Measurements from ENCODE around the gene FBXO4.

Gene FBXO4

DNA sequence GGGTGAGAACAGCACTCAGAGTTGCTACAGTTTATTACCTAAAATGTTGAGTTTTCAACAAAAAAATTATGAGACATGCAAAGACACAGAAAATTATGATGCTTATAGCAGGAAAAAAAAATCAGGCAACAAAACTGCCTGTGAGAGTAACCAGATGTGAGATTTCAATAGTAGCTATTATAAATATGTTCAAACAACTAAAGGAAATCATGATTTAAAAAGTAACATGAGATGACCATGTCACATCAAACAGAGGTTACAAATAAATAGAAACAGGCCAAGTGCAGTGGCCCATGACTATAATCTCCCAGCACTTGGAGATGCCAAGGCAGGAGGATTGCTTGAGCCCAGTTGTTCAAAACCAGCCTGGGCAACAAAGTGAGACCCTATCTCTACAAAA is 33.0 kb upstream of the FBXO4 start:
- Histone ChIP-seq H3K27me3 (ENCODE audit: insufficient read depth, low read length) (peaks cover 28% of the 10 kb centered on the region), H3K36me3 (ENCODE audit: insufficient read depth, low read length) (no peaks in the 10 kb centered on the region), H3K4me3 (ENCODE audit: low read depth, low read length) (no peak overlapping the region), H2AFZ (ENCODE audit: low read length, unreplicated experiment) (no peak overlapping the region), H3K79me2 (ENCODE audit: control insufficient read depth, insufficient read depth, low read length, unreplicated experiment) (no peaks in the 10 kb centered on the region), H3K27ac (ENCODE audit: low read depth, low read length) (no peak overlapping the region), H3K4me1 (ENCODE audit: control insufficient read depth, insufficient read depth, low read length, unreplicated experiment) (no peaks in the 10 kb centered on the region)

DNA sequence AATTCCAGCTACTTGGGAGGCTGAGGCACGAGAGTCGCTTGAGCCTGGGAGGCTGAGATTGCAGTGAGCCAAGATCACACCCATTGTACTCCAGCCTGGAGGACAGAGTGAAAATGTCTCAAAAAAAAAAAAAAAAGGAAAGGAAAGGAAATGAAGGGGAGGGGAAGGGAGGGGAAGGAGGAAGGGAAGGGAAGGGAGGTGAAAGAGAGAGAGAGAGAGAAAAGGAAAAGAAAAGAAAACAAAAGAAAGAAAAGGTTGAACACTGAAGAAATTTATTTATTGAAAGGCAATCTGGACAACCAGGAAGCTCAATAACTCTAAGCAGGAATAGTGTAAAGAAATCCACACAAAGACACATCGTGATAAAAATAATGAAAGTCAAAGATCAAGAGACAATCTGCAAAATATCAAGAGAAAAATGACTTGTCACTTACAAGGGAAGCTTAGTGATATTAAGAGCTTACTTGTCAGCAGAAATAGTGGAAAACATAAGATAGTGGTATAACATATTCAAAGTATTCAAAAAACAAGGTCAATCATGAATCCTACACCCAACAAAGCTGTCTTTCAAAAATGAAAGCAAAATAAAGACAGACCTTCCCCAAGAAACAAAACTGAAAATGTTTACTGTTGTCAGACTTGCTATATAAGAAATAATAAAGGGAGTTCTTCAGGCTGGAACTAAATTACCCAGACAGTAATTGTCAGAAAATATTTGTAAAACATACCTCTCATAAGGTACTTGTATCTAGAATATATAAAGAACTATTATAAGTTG is 31.8 kb upstream of the FBXO4 start:
- no peaks in the 10 kb centered on the region for H3K4me1 ChIP-seq (ENCODE audit: control insufficient read depth, insufficient read depth, low read length, unreplicated experiment)
- H3K27ac ChIP-seq (ENCODE audit: low read depth, low read length): no peak overlapping the region
- H2AFZ ChIP-seq (ENCODE audit: low read length, unreplicated experiment): peak overlapping the region; percentile 93
- H3K79me2 ChIP-seq (ENCODE audit: control insufficient read depth, insufficient read depth, low read length, unreplicated experiment): no peaks in the 10 kb centered on the region
- peaks cover 29% of the 10 kb centered on the region for H3K27me3 ChIP-seq (ENCODE audit: insufficient read depth, low read length)
- H3K4me3 ChIP-seq (ENCODE audit: low read depth, low read length): peak overlapping the region; percentile 48
- no peaks in the 10 kb centered on the region for H3K36me3 ChIP-seq (ENCODE audit: insufficient read depth, low read length)

DNA sequence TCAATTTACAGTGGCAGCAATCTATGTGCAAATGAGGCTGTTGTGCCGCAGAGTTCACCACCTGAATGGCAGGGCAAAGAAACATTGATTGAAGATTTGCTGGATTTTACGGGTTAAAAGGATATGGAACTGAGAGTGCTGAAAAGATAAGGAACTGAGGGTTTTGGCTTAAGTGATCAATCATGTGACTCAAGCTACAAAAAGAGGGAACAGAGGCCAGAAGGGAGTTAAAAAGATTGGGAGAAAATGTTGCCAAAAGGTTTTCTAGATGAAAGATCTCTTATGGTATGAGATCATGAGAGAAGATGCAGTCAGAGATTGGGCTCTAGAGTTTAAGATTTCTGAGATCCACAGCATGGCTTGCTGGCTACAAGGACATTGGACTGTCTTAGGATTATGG is 28.9 kb upstream of the FBXO4 start:
- no peaks in the 10 kb centered on the region for H3K79me2 ChIP-seq (ENCODE audit: control insufficient read depth, insufficient read depth, low read length, unreplicated experiment)

DNA sequence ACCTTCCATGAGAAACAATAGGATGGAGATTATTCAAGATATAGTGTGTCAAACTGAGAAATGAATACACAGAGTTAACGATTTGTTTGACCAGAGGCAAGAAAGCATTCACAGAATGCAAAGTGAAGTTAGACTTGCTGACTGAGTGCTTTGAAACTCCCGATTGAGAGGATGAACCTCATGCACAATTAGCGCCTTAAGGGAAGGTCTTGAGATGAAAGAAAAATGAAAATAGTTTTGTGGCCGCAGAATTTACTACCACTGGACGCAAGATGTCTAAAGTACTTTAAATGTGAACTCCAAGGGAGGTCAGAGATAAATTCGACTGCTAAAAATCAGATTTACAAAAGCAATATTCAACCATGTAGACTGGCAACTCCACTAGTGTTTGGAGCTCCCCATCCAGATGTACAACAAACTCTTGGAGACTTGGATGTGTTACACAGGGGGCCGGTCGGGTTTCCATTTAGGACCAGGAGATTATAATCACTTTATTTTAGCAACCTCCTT is 21.6 kb upstream of the FBXO4 start:
- H3K27ac ChIP-seq (ENCODE audit: low read depth, low read length): peak overlapping the region; percentile 51
- H3K79me2 ChIP-seq (ENCODE audit: control insufficient read depth, insufficient read depth, low read length, unreplicated experiment): peaks cover 25% of the 10 kb centered on the region
- H3K4me3 ChIP-seq (ENCODE audit: low read depth, low read length): peak overlapping the region; percentile 96
- H3K27me3 ChIP-seq (ENCODE audit: insufficient read depth, low read length): no peaks in the 10 kb centered on the region
- peak overlapping the region; percentile 81 for H2AFZ ChIP-seq (ENCODE audit: low read length, unreplicated experiment)
- no peaks in the 10 kb centered on the region for H3K36me3 ChIP-seq (ENCODE audit: insufficient read depth, low read length)
- peaks cover 30% of the 10 kb centered on the region for H3K4me1 ChIP-seq (ENCODE audit: control insufficient read depth, insufficient read depth, low read length, unreplicated experiment)

More for the DNA sequence above, 28.9 kb upstream of the FBXO4 start:
- no peaks in the 10 kb centered on the region for H3K4me1 ChIP-seq (ENCODE audit: control insufficient read depth, insufficient read depth, low read length, unreplicated experiment)
- no peak overlapping the region for H3K27ac ChIP-seq (ENCODE audit: low read depth, low read length)
- peaks cover 29% of the 10 kb centered on the region for H3K27me3 ChIP-seq (ENCODE audit: insufficient read depth, low read length)
- no peaks in the 10 kb centered on the region for H3K36me3 ChIP-seq (ENCODE audit: insufficient read depth, low read length)
- no peak overlapping the region for H3K4me3 ChIP-seq (ENCODE audit: low read depth, low read length)
- H2AFZ ChIP-seq (ENCODE audit: low read length, unreplicated experiment): no peak overlapping the region

DNA sequence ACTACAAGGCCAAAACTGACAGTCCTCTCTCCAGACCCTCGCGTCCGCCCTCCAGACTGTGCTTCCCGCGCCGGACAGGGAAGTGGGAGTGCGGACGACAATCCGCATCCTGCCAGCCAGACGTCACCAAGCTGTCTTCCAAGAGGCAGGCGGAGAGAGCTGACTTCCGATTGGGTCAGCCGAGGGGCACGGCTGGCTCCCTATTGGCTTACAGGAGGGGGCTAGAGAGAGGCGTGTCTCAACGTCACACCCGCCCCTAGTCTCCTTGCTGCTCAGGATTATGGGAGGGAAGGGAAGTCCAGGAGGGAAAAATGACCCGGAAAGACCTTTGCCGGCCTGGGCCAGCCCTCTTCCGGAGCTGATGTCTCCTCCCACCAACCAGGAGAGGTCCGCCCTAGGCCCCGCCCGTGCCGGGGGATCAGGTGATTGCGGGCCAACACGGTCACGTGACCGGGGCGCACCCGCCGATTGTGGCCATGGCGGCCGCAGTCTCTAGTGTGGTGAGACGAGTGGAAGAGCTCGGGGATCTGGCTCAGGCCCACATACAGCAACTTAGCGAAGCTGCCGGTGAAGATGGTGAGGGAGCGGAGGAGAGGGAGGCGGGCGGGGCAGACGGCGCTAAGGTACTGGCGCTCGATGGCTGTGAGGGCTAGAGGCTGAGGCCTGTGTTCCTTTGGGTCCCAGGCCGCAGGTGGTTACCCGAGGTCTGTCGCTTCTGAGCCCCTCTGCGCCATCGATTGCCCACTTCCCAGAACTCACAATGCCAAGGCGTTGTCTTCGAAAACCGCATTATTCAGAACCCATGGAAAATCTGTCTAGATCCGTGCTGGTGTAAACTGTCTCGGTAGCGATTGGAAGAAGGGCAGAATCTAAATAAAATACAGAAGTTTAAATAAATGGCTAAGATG is 20.9 kb upstream of the FBXO4 start, which contains the start of gene RIMOC1:
RIMOC1 (plus strand) TSS at position 453 of the 908 bp plus-strand sequence; CDS start at position 477, 24 bp downstream.
- no peaks in the 10 kb centered on the region for H3K36me3 ChIP-seq (ENCODE audit: insufficient read depth, low read length)
- no peaks in the 10 kb centered on the region for H3K27me3 ChIP-seq (ENCODE audit: insufficient read depth, low read length)
- H3K4me1 ChIP-seq (ENCODE audit: control insufficient read depth, insufficient read depth, low read length, unreplicated experiment): peaks cover 35% of the 10 kb centered on the region
- peak within 1 kb of the TSS; percentile 93 for H2AFZ ChIP-seq (ENCODE audit: low read length, unreplicated experiment)
- peak within 1 kb of the TSS; percentile 96 for H3K4me3 ChIP-seq (ENCODE audit: low read depth, low read length)
- peaks cover 25% of the 10 kb centered on the region for H3K79me2 ChIP-seq (ENCODE audit: control insufficient read depth, insufficient read depth, low read length, unreplicated experiment)
- H3K27ac ChIP-seq (ENCODE audit: low read depth, low read length): peak within 1 kb of the TSS; percentile 72

DNA sequence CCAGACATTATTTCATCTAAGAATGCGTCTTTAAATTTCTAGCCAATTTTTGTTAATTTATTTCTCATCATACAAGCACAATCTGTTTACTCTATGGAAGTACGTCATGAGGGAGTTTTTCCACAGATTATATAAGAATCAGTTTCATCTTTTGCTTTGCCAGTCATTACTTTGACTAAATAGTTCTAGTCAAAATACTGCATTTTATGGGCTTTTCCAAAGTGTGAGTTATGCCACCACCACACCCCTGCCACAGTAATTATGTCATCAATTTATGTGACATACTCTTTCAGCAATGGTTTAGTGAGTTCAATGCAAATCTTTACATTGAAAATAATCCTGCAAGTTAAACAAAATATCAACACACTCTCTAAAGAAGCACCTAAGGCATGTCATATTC is 18.9 kb upstream of the FBXO4 start:
- Histone ChIP-seq H3K4me3 (ENCODE audit: low read depth, low read length) (peak overlapping the region; percentile 13; the same call in 1 of the 2 replicates), H3K36me3 (ENCODE audit: insufficient read depth, low read length) (peaks cover 8% of the 10 kb centered on the region), H3K79me2 (ENCODE audit: control insufficient read depth, insufficient read depth, low read length, unreplicated experiment) (peaks cover 25% of the 10 kb centered on the region), H2AFZ (ENCODE audit: low read length, unreplicated experiment) (no peak overlapping the region), H3K27me3 (ENCODE audit: insufficient read depth, low read length) (no peaks in the 10 kb centered on the region), H3K27ac (ENCODE audit: low read depth, low read length) (no peak overlapping the region), H3K4me1 (ENCODE audit: control insufficient read depth, insufficient read depth, low read length, unreplicated experiment) (peaks cover 35% of the 10 kb centered on the region)

DNA sequence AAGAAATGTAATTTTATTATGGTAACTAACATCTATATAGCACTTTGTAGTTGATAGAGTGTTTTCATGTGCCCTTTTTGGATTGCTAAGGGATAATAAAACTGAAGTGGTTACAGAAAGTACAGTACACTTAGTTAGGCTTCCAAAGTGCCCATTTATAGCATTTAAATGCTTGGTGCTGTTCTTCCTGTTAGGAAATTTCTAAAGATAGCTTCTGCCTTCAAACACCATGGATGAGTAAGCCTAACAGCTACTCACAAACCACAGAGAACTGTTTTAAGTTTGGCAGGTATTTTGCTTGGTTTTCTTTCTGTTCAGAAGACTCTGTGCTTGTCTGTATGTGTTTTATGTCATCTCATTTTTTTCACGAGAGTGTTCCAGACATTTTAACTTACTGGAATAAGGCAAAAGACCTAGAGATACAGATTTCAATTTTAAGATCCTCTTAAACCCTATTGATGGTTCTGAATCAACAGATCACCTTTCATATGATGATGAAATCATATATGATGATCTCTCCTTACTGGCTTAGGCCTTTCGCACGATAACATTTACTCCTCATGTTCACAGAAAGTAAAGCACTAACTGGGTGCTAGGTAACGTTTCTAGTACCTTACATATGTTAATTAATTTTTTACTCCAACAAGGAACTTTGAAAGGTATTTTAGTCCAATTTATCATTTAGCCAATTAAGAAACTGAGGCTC is 16.6 kb upstream of the FBXO4 start:
- Histone ChIP-seq H3K27me3 (ENCODE audit: insufficient read depth, low read length) (no peaks in the 10 kb centered on the region), H2AFZ (ENCODE audit: low read length, unreplicated experiment) (no peak overlapping the region), H3K36me3 (ENCODE audit: insufficient read depth, low read length) (peaks cover 20% of the 10 kb centered on the region), H3K79me2 (ENCODE audit: control insufficient read depth, insufficient read depth, low read length, unreplicated experiment) (peaks cover 25% of the 10 kb centered on the region), H3K27ac (ENCODE audit: low read depth, low read length) (peak overlapping the region; percentile 28), H3K4me3 (ENCODE audit: low read depth, low read length) (no peak overlapping the region), H3K4me1 (ENCODE audit: control insufficient read depth, insufficient read depth, low read length, unreplicated experiment) (peaks cover 32% of the 10 kb centered on the region)

DNA sequence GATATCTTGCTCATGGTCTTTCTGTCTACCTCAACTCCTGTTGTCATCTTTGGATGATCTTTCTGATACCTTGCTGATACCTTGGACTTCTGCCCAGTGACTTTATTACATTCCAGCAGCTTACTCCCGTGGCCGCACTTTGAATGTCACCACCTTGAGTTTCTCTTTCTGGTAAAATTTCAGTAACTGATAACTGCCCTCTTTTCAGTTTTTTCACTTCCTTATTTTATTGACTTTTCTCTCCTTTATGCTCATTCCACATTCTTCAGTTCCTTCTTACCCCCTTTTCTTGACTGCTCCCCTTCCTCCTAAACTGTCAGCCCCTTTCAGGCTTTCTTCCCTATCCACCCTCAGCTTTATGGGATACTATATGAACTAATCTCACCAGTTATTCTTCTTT is 7.0 kb upstream of the FBXO4 start:
- Histone ChIP-seq H3K36me3 (ENCODE audit: insufficient read depth, low read length) (peaks cover 41% of the 10 kb centered on the region), H2AFZ (ENCODE audit: low read length, unreplicated experiment) (no peak overlapping the region), H3K4me1 (ENCODE audit: control insufficient read depth, insufficient read depth, low read length, unreplicated experiment) (peaks cover 5% of the 10 kb centered on the region), H3K27ac (ENCODE audit: low read depth, low read length) (no peak overlapping the region), H3K27me3 (ENCODE audit: insufficient read depth, low read length) (no peaks in the 10 kb centered on the region), H3K4me3 (ENCODE audit: low read depth, low read length) (no peak overlapping the region), H3K79me2 (ENCODE audit: control insufficient read depth, insufficient read depth, low read length, unreplicated experiment) (no peaks in the 10 kb centered on the region)

DNA sequence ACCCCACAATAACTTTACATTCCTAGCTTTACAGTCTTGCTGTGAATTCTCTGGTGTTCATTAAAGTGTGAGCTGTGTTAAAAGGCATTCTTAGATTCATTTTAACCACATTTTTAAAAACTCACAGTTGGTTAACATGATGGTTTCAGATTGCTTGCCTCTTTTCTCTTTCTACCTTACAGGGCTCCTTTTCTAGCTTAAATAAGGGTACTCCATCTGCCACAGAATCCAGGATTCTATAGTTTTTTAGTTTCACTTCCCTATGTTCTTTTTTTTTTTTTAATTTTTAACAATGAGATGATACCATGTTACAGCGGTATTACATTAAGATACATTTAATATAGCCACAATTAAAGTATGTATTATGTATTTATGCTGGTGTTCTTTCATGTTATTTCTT is 3.9 kb upstream of the FBXO4 start:
- Histone ChIP-seq H3K4me3 (ENCODE audit: low read depth, low read length) (no peak overlapping the region), H3K27me3 (ENCODE audit: insufficient read depth, low read length) (no peaks in the 10 kb centered on the region), H2AFZ (ENCODE audit: low read length, unreplicated experiment) (no peak overlapping the region), H3K79me2 (ENCODE audit: control insufficient read depth, insufficient read depth, low read length, unreplicated experiment) (peaks cover 2% of the 10 kb centered on the region), H3K4me1 (ENCODE audit: control insufficient read depth, insufficient read depth, low read length, unreplicated experiment) (peaks cover 15% of the 10 kb centered on the region), H3K27ac (ENCODE audit: low read depth, low read length) (no peak overlapping the region), H3K36me3 (ENCODE audit: insufficient read depth, low read length) (peaks cover 24% of the 10 kb centered on the region)

DNA sequence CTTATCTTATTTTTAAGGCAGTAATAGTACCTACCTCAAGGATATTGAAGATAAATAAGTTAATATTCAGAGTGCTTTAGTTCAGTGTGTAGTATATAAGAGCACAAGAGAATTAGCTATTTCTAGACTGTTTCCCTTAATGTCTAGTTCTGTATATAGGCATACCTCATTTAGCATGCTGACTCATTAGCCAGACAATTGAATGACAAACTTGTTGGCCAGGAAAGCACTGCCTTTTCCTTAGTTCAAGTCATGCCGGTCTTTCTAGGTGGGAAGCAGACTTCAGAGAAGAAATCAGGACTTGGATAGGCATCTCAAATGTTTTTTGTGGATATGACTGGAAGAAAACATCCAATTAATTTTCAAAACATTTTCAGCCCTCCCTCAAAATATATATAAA is 3.2 kb upstream of the FBXO4 start:
- Histone ChIP-seq H3K4me1 (ENCODE audit: control insufficient read depth, insufficient read depth, low read length, unreplicated experiment) (peaks cover 15% of the 10 kb centered on the region), H3K79me2 (ENCODE audit: control insufficient read depth, insufficient read depth, low read length, unreplicated experiment) (peaks cover 2% of the 10 kb centered on the region), H2AFZ (ENCODE audit: low read length, unreplicated experiment) (no peak overlapping the region), H3K27ac (ENCODE audit: low read depth, low read length) (no peak overlapping the region), H3K27me3 (ENCODE audit: insufficient read depth, low read length) (no peaks in the 10 kb centered on the region), H3K36me3 (ENCODE audit: insufficient read depth, low read length) (peaks cover 22% of the 10 kb centered on the region; the same call in 1 of the 2 replicates), H3K4me3 (ENCODE audit: low read depth, low read length) (no peak overlapping the region)

Data from ACC112 (cell line).